Measurements from ENCODE around the gene CLDND2. TPM values are rescaled to one million over a fixed set of nuclear protein-coding genes. Genes with fewer than 3 reads are reported as not detected.

The CLDND2 gene
- total RNA-seq, 2 donors from 2014 or later: not detected

- Histone ChIP-seq H3K27me3 (no peaks in the 10 kb centered on the region), H3K4me1 (no peaks in the 10 kb centered on the region), H3K36me3 (no peaks in the 10 kb centered on the region), H3K27ac (no peak within 1 kb of the TSS), H3K9me3 (no peaks in the 10 kb centered on the region), H3K4me3 (no peak within 1 kb of the TSS)
- TF ChIP-seq, protein P1, sequence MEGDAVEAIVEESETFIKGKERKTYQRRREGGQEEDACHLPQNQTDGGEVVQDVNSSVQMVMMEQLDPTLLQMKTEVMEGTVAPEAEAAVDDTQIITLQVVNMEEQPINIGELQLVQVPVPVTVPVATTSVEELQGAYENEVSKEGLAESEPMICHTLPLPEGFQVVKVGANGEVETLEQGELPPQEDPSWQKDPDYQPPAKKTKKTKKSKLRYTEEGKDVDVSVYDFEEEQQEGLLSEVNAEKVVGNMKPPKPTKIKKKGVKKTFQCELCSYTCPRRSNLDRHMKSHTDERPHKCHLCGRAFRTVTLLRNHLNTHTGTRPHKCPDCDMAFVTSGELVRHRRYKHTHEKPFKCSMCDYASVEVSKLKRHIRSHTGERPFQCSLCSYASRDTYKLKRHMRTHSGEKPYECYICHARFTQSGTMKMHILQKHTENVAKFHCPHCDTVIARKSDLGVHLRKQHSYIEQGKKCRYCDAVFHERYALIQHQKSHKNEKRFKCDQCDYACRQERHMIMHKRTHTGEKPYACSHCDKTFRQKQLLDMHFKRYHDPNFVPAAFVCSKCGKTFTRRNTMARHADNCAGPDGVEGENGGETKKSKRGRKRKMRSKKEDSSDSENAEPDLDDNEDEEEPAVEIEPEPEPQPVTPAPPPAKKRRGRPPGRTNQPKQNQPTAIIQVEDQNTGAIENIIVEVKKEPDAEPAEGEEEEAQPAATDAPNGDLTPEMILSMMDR (IDR thresholded peaks at IDR 0.05): no peak
- DNase-seq (ENCODE audit: low spot score): no peak
These were observed 19.2 kb upstream of the CLDND2 start, which contains the start of gene LIM2 for GRCh38 chr19:51387924-51388389. Gene LIM2, minus strand, starts transcription at chr19:51387974. Its CDS starts 531 bp downstream, at chr19:51387443.

- Histone ChIP-seq H3K4me1 (no peaks in the 10 kb centered on the region), H3K36me3 (no peaks in the 10 kb centered on the region), H3K9me3 (no peaks in the 10 kb centered on the region), H3K27ac (no peak overlapping the region), H3K4me3 (no peak overlapping the region), H3K27me3 (no peaks in the 10 kb centered on the region)
- TF ChIP-seq, protein P1 (IDR thresholded peaks at IDR 0.05): no peak
- no peak for DNase-seq (ENCODE audit: low spot score)
These were observed 18.2 kb upstream of the CLDND2 start for GRCh38 chr19:51386882-51387520.

DNA sequence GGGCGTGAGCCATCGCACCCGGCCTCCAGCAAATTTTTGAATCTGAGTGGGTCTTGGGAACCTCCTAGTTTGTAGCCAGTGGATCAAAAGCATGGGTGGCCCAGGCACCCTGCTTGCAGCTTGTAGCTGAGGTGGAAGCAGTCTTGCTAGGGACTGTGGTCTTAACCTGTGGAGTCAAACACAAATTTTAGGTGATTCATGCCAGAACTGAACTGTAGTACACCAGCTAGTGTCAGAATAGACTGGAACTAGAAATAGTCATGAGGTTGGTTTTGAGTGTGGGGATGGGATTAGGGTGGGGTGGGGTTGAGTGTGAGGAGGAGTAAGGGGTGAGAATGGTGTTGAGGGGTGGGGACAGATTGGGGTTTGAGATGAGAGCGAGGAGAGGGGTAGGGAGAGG is 13.2 kb upstream of the CLDND2 start:
- no peaks in the 10 kb centered on the region for H3K36me3 ChIP-seq
- H3K4me3 ChIP-seq: no peak overlapping the region
- H3K27me3 ChIP-seq: no peaks in the 10 kb centered on the region
- H3K4me1 ChIP-seq: no peaks in the 10 kb centered on the region
- no peak for DNase-seq (ENCODE audit: low spot score)
- TF ChIP-seq, protein P1 (IDR thresholded peaks at IDR 0.05): no peak
- no peak overlapping the region for H3K27ac ChIP-seq
- no peaks in the 10 kb centered on the region for H3K9me3 ChIP-seq

DNA sequence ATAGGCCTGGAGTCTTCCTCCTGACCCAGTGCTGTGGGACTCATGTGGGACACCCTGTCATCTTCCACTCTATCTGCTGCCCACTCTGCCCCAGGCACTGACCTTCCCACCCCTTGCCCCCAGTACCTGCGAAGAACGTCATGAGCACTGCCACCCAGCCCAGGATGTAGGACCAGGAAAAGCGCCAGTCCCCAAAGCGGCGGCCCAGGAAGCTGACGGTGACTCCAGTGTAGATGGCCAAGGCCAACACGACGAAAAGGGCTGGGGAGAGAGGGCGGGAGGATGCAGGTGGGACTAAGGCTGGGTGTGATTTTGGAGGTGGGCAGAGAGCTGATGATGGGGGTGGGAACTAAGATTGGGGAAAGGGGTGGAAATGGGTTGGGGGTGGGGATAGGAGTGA is 11.6 kb upstream of the CLDND2 start:
- Histone ChIP-seq H3K36me3 (no peaks in the 10 kb centered on the region), H3K27me3 (no peaks in the 10 kb centered on the region), H3K4me3 (no peak overlapping the region), H3K9me3 (no peaks in the 10 kb centered on the region), H3K4me1 (no peaks in the 10 kb centered on the region), H3K27ac (no peak overlapping the region)
- no peak for DNase-seq (ENCODE audit: low spot score)
- TF ChIP-seq, protein P1 (IDR thresholded peaks at IDR 0.05): no peak

DNA sequence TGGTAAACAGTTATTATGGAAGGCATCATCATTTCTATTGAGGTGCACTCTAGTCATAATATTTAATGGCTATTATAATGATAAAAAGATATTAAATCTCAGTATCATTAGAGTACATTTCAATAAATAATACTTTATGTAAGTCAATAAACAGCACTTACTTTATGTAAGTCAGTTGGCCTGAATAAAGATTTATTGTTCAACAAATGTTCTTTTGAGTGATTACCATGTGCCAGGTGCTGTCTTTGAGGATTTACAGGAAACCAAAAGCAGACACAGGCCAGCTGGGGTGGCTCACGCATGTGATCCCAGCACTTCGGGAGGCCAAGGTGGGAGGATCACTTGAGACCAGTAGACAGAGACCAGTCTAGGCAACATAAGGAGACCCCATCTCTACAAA is 8.6 kb upstream of the CLDND2 start:
- Histone ChIP-seq H3K36me3 (no peaks in the 10 kb centered on the region), H3K4me1 (no peaks in the 10 kb centered on the region), H3K27ac (no peak overlapping the region), H3K27me3 (no peaks in the 10 kb centered on the region), H3K9me3 (no peaks in the 10 kb centered on the region), H3K4me3 (no peak overlapping the region)
- no peak for DNase-seq (ENCODE audit: low spot score)
- TF ChIP-seq, protein P1 (IDR thresholded peaks at IDR 0.05): no peak
